GM12878 (cell line): ENCODE results near the gene HTRA3. TPM values are rescaled to one million over a fixed set of nuclear protein-coding genes. Genes with fewer than 3 reads are reported as not detected.

Experiments used
- ATAC-seq: fragments of 200-7000 bp; cut with Tn5 transposase; 3 replicates; pipeline ENCODE4 v1.9.1; 2020; ENCODE audit warnings: mild to moderate bottlenecking, moderate library complexity
- BruUV-seq: library from RNA; stranded (reverse); fragments of 400-500 nt; replicated peaks from 2 replicates; lab custom pipeline; 2021; lab: Mats Ljungman, UMichigan
- CTCF ChIA-PET: fragments of 300-600 bp; sonication (Branson Sonifier 250); formaldehyde crosslinking; extraction: SDS; loops from one replicate; lab custom pipeline; 2021; ENCODE audit warnings: inconsistent platforms; lab: Yijun Ruan, JAX
- POLR2A ChIA-PET: fragments of 350-600 bp; formaldehyde crosslinking; extraction: SDS; loops from one replicate; lab custom pipeline; 2021; ENCODE audit warnings: inconsistent platforms; lab: Charles Lee
- RAD21 ChIA-PET: fragments of 300-600 bp; sonication (Branson Sonifier 250); formaldehyde crosslinking; loops from one replicate; lab custom pipeline; 2023; ENCODE audit warnings: antibody characterized with exemption; ENCODE audit not compliant: unreplicated experiment; lab: Charles Lee
- SMC1A ChIA-PET: fragments of 300-600 bp; sonication (Branson Sonifier 250); formaldehyde crosslinking; loops from one replicate; lab custom pipeline; 2023; ENCODE audit not compliant: unreplicated experiment, uncharacterized antibody; lab: Charles Lee
- DNase-seq: peaks from one replicate; pipeline ENCODE4 v3.0.0-alpha.2; 2011; ENCODE audit warnings: low read depth, low spot score
- FAIRE-seq: peaks from 3 replicates; lab custom pipeline; 2011; peaks lifted over from hg19 to GRCh38; lab: Jason Lieb, UNC
- H2AFZ ChIP-seq: 2 replicates; pipeline ENCODE4 v1.6.0; 2011; ENCODE audit warnings: low read depth, low read length, control low read depth; ENCODE audit not compliant: control insufficient read depth
- H3K27ac ChIP-seq: 2 replicates; pipeline ENCODE4 v1.5.1; 2011; ENCODE audit warnings: control low read depth; ENCODE audit not compliant: control insufficient read depth, insufficient read depth
- H3K27me3 ChIP-seq, 2 experiments: replicated peaks in 1 of 2; 2 replicates each; pipeline versions ENCODE4 v1.6.0 to v1.6.1; 2011; ENCODE audit warnings: low read length in 1 of 2; ENCODE audit not compliant: control insufficient read depth in 2 of 2, insufficient read depth in 2 of 2
- H3K36me3 ChIP-seq, 2 experiments: 2 replicates each; pipeline ENCODE4 v1.5.1; 2011; ENCODE audit warnings: low read length in 1 of 2; ENCODE audit not compliant: control insufficient read depth in 2 of 2, insufficient read depth in 2 of 2
- H3K4me1 ChIP-seq: 2 replicates; pipeline ENCODE4 v1.6.1; 2011; ENCODE audit warnings: mild to moderate bottlenecking, low read length, moderate library complexity, mixed read lengths; ENCODE audit not compliant: control insufficient read depth, insufficient read depth
- H3K4me2 ChIP-seq: 2 replicates; pipeline ENCODE4 v1.6.0; 2011; ENCODE audit warnings: control low read depth; ENCODE audit not compliant: control insufficient read depth, insufficient read depth
- H3K4me3 ChIP-seq: fragments of 200-600 bp; sonication (generic); 2 replicates; pipeline ENCODE4 v1.5.1; 2016
- H3K79me2 ChIP-seq: 2 replicates; pipeline ENCODE4 v1.6.0; 2011; ENCODE audit warnings: low read length; ENCODE audit not compliant: control insufficient read depth, insufficient read depth
- H3K9ac ChIP-seq: 2 replicates; pipeline ENCODE4 v1.8.0; 2011; ENCODE audit warnings: low read length, control low read depth, mixed read lengths; ENCODE audit not compliant: control insufficient read depth, insufficient read depth
- H3K9me3 ChIP-seq: replicated peaks from 3 replicates; pipeline ENCODE4 v1.5.1; 2011; ENCODE audit warnings: mild to moderate bottlenecking, low read length; ENCODE audit not compliant: control insufficient read depth, insufficient read depth
- H4K20me1 ChIP-seq: 2 replicates; pipeline ENCODE4 v1.6.0; 2011; ENCODE audit not compliant: control insufficient read depth, insufficient read depth
- HDGF ChIP-seq: fragments of 450-650 bp; IDR thresholded peaks from 2 replicates; pipeline ENCODE4 v1.6.1; 2016; ENCODE audit warnings: antibody characterized with exemption
- YBX1 ChIP-seq: fragments of 450-650 bp; IDR thresholded peaks from 2 replicates; pipeline ENCODE4 v1.6.1; 2016; ENCODE audit warnings: antibody characterized with exemption
- ZBTB40 ChIP-seq: fragments of 450-650 bp; IDR thresholded peaks from 2 replicates; pipeline ENCODE4 v1.6.1; 2016; ENCODE audit warnings: mild to moderate bottlenecking, moderate library complexity, borderline replicate concordance
- ZNF592 ChIP-seq: fragments of 450-650 bp; IDR thresholded peaks from 2 replicates; pipeline ENCODE4 v1.6.1; 2017; ENCODE audit warnings: mild to moderate bottlenecking, moderate library complexity
- WGBS: methylation state at CpG from one replicate; pipeline ENCODE4 v1.1.6; 2016; ENCODE audit warnings: low lambda C conversion rate; ENCODE audit not compliant: insufficient replicate concordance, insufficient coverage; ENCODE audit errors: missing lambda C conversion rate; 5-methylcytosine and 5-hydroxymethylcytosine counted together
- in situ Hi-C: fragments of 300-500 bp; cut with MboI; formaldehyde crosslinking; loops from 9 replicates; pipeline ENCODE4 v1.14.3; 2018; ENCODE audit warnings: mixed read lengths
- intact Hi-C: fragments of 100-400 bp; cut with micrococcal nuclease; formaldehyde crosslinking; loops from one replicate; pipeline ENCODE4 v1.14.2; 2022; ENCODE audit not compliant: unreplicated experiment
- polyA plus RNA-seq, 11 experiments: library from polyadenylated mRNA; depleted of rRNA in 4 of 11; unstranded in 6 of 11; stranded (reverse) in 5 of 11; fragments of >200 nt; fragmentation: Nextera tagmentation in 4 of 11; fragmentation: Illumina TruSeq in 1 of 11; extraction: Ambion mirVana in 4 of 11; extraction: Trizol in 1 of 11; gene quantifications; 1 replicate in 1 of 11; 2 replicates in 10 of 11; pipeline versions ENCODE4 v1.2.1 to v1.2.3, GENCODE V29; 2011 to 2016; ENCODE audit warnings: inconsistent platforms in 2 of 11, missing spikeins in 2 of 11, low read depth in 1 of 11
- total RNA-seq, 4 experiments: library from RNA; depleted of rRNA in 3 of 4; stranded (reverse); fragments of >200 nt in 3 of 4; fragmentation: Illumina TruSeq in 1 of 4; extraction: Trizol in 1 of 4; gene quantifications; 2 replicates each; pipeline versions ENCODE4 v1.2.1 to v1.2.3, GENCODE V29; 2013 to 2021

HTRA3 gene
- total and polyA plus RNA-seq, 10 of the 15 experiments (the other 5 are each of a cell fraction or from before 2014, with no cell fraction given): 0.04 to 1.2 (median 0.08) TPM; not detected in 7

DNA sequence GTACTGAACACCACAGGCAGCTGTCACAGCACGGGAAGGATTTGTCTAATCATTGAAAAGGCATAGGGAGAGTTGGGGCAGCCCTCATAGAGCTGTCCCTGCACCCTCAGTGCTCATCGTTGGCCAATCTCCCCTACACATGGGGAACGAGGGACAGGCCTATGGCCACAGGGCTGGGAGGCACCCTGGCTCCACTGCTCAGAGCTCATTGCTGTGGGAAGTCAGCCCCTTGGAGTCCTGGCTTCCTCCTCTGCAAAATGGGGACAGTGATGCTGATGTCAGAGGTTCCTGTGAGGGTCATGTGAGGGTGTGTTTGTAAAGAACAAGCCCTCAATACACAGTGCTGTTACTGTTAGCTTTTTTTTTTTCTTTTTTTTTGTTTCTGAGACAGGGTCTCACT lies 19.3 kb upstream of the HTRA3 start (continued):
- TF ChIP-seq ZNF592 (no peak), YBX1 (no peak)

DNA sequence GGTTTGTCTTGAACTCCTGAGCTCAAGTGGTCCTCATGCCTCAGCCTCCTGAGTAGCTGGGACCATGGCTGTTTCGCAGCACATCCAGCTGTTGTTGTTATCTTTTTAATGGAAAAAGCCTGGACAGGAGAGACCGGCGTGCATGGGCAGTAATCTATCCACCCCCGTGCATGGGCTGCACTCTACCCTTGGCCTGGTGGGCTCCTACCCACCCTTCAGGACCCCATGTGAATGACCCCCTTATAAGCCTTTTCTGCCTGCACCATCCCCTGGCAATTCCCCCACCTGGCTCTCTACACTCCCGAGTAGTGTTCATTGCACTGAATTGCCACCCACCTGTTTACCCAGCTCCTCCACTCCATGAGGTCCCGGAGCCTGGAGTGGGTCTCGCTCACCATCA lies 18.9 kb upstream of the HTRA3 start:
- FAIRE-seq: no peak
- no peak overlapping the region for H3K9ac ChIP-seq
- no peaks in the 10 kb centered on the region for H3K9me3 ChIP-seq
- H3K79me2 ChIP-seq: no peaks in the 10 kb centered on the region
- no peak for ATAC-seq
- ChIA-PET SMC1A (interaction anchor here (1.0 to 2.3 kb wide), 3 partner anchors 9 to 74 kb away, joined by 3 to 10 read pairs (median 3); no protein-coding TSS in a partner anchor), RAD21 (no interaction called here), CTCF (no interaction called here), POLR2A (no interaction called here)
- no TSS peak for BruUV-seq
- no peak overlapping the region for H3K4me2 ChIP-seq
- no peaks in the 10 kb centered on the region for H3K4me1 ChIP-seq
- H3K4me3 ChIP-seq: no peak overlapping the region
- H3K27me3 ChIP-seq: no peaks in the 10 kb centered on the region; a peak in 1 of 4 replicates
- in situ Hi-C loops (no loop called here), intact Hi-C loops (no loop called here)
- H4K20me1 ChIP-seq: no peaks in the 10 kb centered on the region
- H2AFZ ChIP-seq: no peak overlapping the region
- 15% methylated on average over 7 of the region's 7 CpGs for WGBS
- no peaks in the 10 kb centered on the region for H3K36me3 ChIP-seq
- H3K27ac ChIP-seq: no peak overlapping the region
- DNase-seq: no peak
- TF ChIP-seq ZBTB40: no peak
- no peak for TF ChIP-seq HDGF
- TF ChIP-seq, all 136 proteins: peak for 0
